Smooth muscle cell (in vitro differentiated cells): ENCODE results near the gene NDRG2. TPM values are rescaled to one million over a fixed set of nuclear protein-coding genes. Genes with fewer than 3 reads are reported as not detected.

ENCODE experiments used
- DNase-seq: peaks from one replicate; lab custom pipeline; 2025; ENCODE audit not compliant: unreplicated experiment; lab: John Stamatoyannopoulos, UW
- H2AFZ ChIP-seq: fragments of 200-600 bp; sonication (generic); 2 replicates; pipeline ENCODE4 v1.6.0; 2016; ENCODE audit warnings: antibody characterized with exemption, low read depth, mild to moderate bottlenecking
- H3F3A ChIP-seq: fragments of 200-600 bp; sonication (generic); 2 replicates; pipeline ENCODE4 v1.6.0; 2017; ENCODE audit warnings: antibody characterized with exemption, low read depth
- H3K27ac ChIP-seq: fragments of 200-600 bp; sonication (generic); 2 replicates; pipeline ENCODE4 v1.5.1; 2016; ENCODE audit warnings: low read depth, mild to moderate bottlenecking
- H3K27me3 ChIP-seq: fragments of 200-600 bp; sonication (generic); 2 replicates; pipeline ENCODE4 v1.6.1; 2016; ENCODE audit warnings: low read depth, mild to moderate bottlenecking
- H3K36me3 ChIP-seq: fragments of 200-600 bp; sonication (generic); 2 replicates; pipeline ENCODE4 v1.5.1; 2016; ENCODE audit warnings: low read depth
- H3K4me1 ChIP-seq: fragments of 200-600 bp; sonication (generic); 2 replicates; pipeline ENCODE4 v1.5.1; 2016; ENCODE audit warnings: low read depth
- H3K4me2 ChIP-seq: fragments of 200-600 bp; sonication (generic); 2 replicates; pipeline ENCODE4 v1.6.0; 2016; ENCODE audit warnings: mild to moderate bottlenecking
- H3K4me3 ChIP-seq: fragments of 200-600 bp; sonication (generic); 2 replicates; pipeline ENCODE4 v1.5.1; 2016; ENCODE audit warnings: mild to moderate bottlenecking
- H3K79me2 ChIP-seq: fragments of 200-600 bp; sonication (generic); 2 replicates; pipeline ENCODE4 v1.6.0; 2016; ENCODE audit warnings: low read depth, mild to moderate bottlenecking
- H3K9ac ChIP-seq: fragments of 200-600 bp; sonication (generic); 2 replicates; pipeline ENCODE4 v1.6.0; 2016; ENCODE audit warnings: low read depth
- H3K9me3 ChIP-seq: fragments of 200-600 bp; sonication (generic); replicated peaks from 2 replicates; pipeline ENCODE4 v1.5.1; 2016; ENCODE audit warnings: low read depth
- H4K20me1 ChIP-seq: fragments of 200-600 bp; sonication (generic); 2 replicates; pipeline ENCODE4 v1.6.0; 2016; ENCODE audit warnings: low read depth
- WGBS: methylation state at CpG from one replicate; pipeline ENCODE4 v1.1.7; 2016; ENCODE audit warnings: low lambda C conversion rate; 5-methylcytosine and 5-hydroxymethylcytosine counted together
- polyA plus RNA-seq: library from polyadenylated mRNA; unstranded; fragments of >200 nt; fragmentation: Nextera tagmentation; extraction: Ambion mirVana; gene quantifications from 2 replicates; pipeline ENCODE4 v1.2.1, GENCODE V29; 2016
- total RNA-seq: library from RNA; depleted of rRNA; stranded (reverse); fragments of >200 nt; gene quantifications from 2 replicates; pipeline ENCODE4 v1.2.3, GENCODE V29; 2014
- TF ChIP-seq, protein P1 (sequence below): fragments of 200-600 bp; sonication (generic); IDR thresholded peaks from 2 replicates; pipeline ENCODE4 v1.5.1; 2017; ENCODE audit warnings: borderline replicate concordance, mild to moderate bottlenecking, antibody characterized with exemption; ENCODE audit not compliant: insufficient read depth, poor library complexity, severe bottlenecking

Gene NDRG2
- total RNA-seq (31.1 and 39.8 TPM in 2 replicates), polyA plus RNA-seq (40.4 and 48.4 TPM in 2 replicates)

GRCh38 chr14:21024585-21025370 is at the start of gene NDRG2:
TSS of gene NDRG2 (minus strand) at chr14:21025061. CDS start at chr14:21023315, 1,746 bp downstream.
- Histone ChIP-seq H3K4me3 (peak within 1 kb of the TSS; percentile 57), H3K4me2 (peak within 1 kb of the TSS; percentile 93), H3K4me1 (peaks cover 10% of the 10 kb centered on the region), H3F3A (peaks cover 28% of the 10 kb centered on the region), H3K27me3 (no peaks in the 10 kb centered on the region), H3K36me3 (no peaks in the 10 kb centered on the region), H2AFZ (peak within 1 kb of the TSS; percentile 89), H3K27ac (peak within 1 kb of the TSS; percentile 33), H3K9me3 (no peaks in the 10 kb centered on the region), H4K20me1 (no peaks in the 10 kb centered on the region), H3K79me2 (no peaks in the 10 kb centered on the region), H3K9ac (peak within 1 kb of the TSS; percentile 27)
- DNase-seq: peak; percentile 44
- TF ChIP-seq, protein P1, sequence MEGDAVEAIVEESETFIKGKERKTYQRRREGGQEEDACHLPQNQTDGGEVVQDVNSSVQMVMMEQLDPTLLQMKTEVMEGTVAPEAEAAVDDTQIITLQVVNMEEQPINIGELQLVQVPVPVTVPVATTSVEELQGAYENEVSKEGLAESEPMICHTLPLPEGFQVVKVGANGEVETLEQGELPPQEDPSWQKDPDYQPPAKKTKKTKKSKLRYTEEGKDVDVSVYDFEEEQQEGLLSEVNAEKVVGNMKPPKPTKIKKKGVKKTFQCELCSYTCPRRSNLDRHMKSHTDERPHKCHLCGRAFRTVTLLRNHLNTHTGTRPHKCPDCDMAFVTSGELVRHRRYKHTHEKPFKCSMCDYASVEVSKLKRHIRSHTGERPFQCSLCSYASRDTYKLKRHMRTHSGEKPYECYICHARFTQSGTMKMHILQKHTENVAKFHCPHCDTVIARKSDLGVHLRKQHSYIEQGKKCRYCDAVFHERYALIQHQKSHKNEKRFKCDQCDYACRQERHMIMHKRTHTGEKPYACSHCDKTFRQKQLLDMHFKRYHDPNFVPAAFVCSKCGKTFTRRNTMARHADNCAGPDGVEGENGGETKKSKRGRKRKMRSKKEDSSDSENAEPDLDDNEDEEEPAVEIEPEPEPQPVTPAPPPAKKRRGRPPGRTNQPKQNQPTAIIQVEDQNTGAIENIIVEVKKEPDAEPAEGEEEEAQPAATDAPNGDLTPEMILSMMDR: no peak
- WGBS: 1% methylated on average over 26 of the region's 72 CpGs

- Histone ChIP-seq H3K4me2 (no peak overlapping the region), H3K9me3 (no peaks in the 10 kb centered on the region), H4K20me1 (peaks cover 46% of the 10 kb centered on the region), H2AFZ (no peak overlapping the region), H3K27me3 (no peaks in the 10 kb centered on the region), H3K4me3 (no peak overlapping the region), H3K27ac (peak overlapping the region; percentile 93), H3K4me1 (peaks cover 17% of the 10 kb centered on the region), H3K36me3 (peaks cover 10% of the 10 kb centered on the region), H3F3A (peaks cover 36% of the 10 kb centered on the region), H3K79me2 (peaks cover 60% of the 10 kb centered on the region), H3K9ac (no peak overlapping the region)
- WGBS: 97% methylated on average over 9 of the region's 9 CpGs
- no peak for DNase-seq
- TF ChIP-seq, protein P1: no peak
Measured at GRCh38 chr14:21073921-21074320, 49.1 kb upstream of the NDRG2 start.

GRCh38 chr14:21072781-21073339 is 48.0 kb upstream of the NDRG2 start:
- TF ChIP-seq, protein P1: no peak
- Histone ChIP-seq H3K9me3 (no peaks in the 10 kb centered on the region), H3K9ac (peak overlapping the region; percentile 91), H3K79me2 (peaks cover 55% of the 10 kb centered on the region), H3K4me1 (peaks cover 25% of the 10 kb centered on the region), H3F3A (peaks cover 32% of the 10 kb centered on the region), H3K4me2 (peak overlapping the region; percentile 99), H4K20me1 (peaks cover 45% of the 10 kb centered on the region), H3K27ac (peak overlapping the region; percentile 93), H3K4me3 (no peak overlapping the region), H3K36me3 (peaks cover 10% of the 10 kb centered on the region), H2AFZ (no peak overlapping the region), H3K27me3 (no peaks in the 10 kb centered on the region)
- no peak for DNase-seq
- WGBS: 93% methylated on average over 9 of the region's 9 CpGs
